Heart right ventricle (tissue), 16 donors: ENCODE results near the gene APPL2. TPM values are rescaled to one million over a fixed set of nuclear protein-coding genes. Genes with fewer than 3 reads are reported as not detected.
"Not testable (repeated sequence)": the region's sequence is repeated elsewhere in the genome, so short reads cannot be mapped to it uniquely, and the experiment has no call there.

Experiments used
- ATAC-seq, 8 donors: fragments of 200-7000 bp; cut with Tn5 transposase; one replicate each; pipeline ENCODE4 v1.9.1; 2020; ENCODE audit warnings: mild to moderate bottlenecking in 8 of 8, moderate library complexity in 8 of 8, moderate number of reproducible peaks in 1 of 8
- DNase-seq, 2 donors: peaks; one replicate each; pipeline ENCODE4 v3.0.0-alpha.2; 2020
- H3K27ac ChIP-seq, 10 donors: fragments of 200-600 bp; sonication (generic) in 2 of 10; one replicate each; pipeline versions ENCODE4 v1.5.0 to v1.8.0; 2020 to 2022; ENCODE audit warnings: mild to moderate bottlenecking in 3 of 10
- H3K27me3 ChIP-seq, 7 donors: fragments of 200-600 bp; one replicate each; pipeline ENCODE4 v1.8.0; 2021 to 2022; ENCODE audit warnings: mild to moderate bottlenecking in 2 of 7
- H3K36me3 ChIP-seq, 9 donors: fragments of 200-600 bp; sonication (generic) in 1 of 9; one replicate each; pipeline versions ENCODE4 v1.5.0 to v1.8.0; 2020 to 2022; ENCODE audit warnings: mild to moderate bottlenecking in 2 of 9
- H3K4me1 ChIP-seq, 9 donors: fragments of 200-600 bp; sonication (generic) in 1 of 9; one replicate each; pipeline versions ENCODE4 v1.5.0 to v1.8.0; 2020 to 2022; ENCODE audit warnings: mild to moderate bottlenecking in 4 of 9
- H3K4me3 ChIP-seq, 10 donors: fragments of 200-600 bp; sonication (generic) in 2 of 10; one replicate each; pipeline versions ENCODE4 v1.5.0 to v1.8.0; 2020 to 2022; ENCODE audit warnings: mild to moderate bottlenecking in 7 of 10, moderate library complexity in 2 of 10
- H3K9me3 ChIP-seq, 11 donors: fragments of 200-600 bp in 10 of 11; sonication (generic) in 2 of 11; one replicate each; pipeline versions ENCODE4 v1.5.0 to v1.8.0; 2013 to 2022; ENCODE audit warnings: mild to moderate bottlenecking in 2 of 11, control low read depth in 1 of 11, moderate library complexity in 1 of 11
- WGBS, 2 donors: extraction: QIAGEN DNeasy Blood & Tissue Kit; methylation state at CpG; one replicate each; pipeline ENCODE4 v1.1.7; 2013; ENCODE audit warnings: inconsistent platforms in 1 of 2; 5-methylcytosine and 5-hydroxymethylcytosine counted together
- intact Hi-C, 10 donors: fragments of 100-400 bp; cut with DNase I; formaldehyde crosslinking; loops; one replicate each; pipeline versions ENCODE4 v1.11.1 to v1.14.2; 2022
- polyA plus RNA-seq, 2 donors: library from polyadenylated mRNA; stranded (reverse); fragments of 200-250 nt; gene quantifications; one replicate each; pipeline ENCODE4 v1.2.3, GENCODE V29; 2013
- total RNA-seq, 10 donors: library from RNA; stranded (reverse); fragmentation: NEBNext Ultra II Directional in 3 of 10; extraction: Animal tissue kit (Norgen Biotek cat#: 25700) in 3 of 10; gene quantifications; one replicate each; pipeline versions ENCODE4 v1.2.1 to v1.2.4, GENCODE V29; 2021 to 2023
- TF ChIP-seq, protein P1 (sequence below), 9 donors: fragments of 200-600 bp; sonication (generic) in 2 of 9; IDR thresholded peaks; one replicate each; pipeline versions ENCODE4 v1.5.0 to v1.8.0; 2021 to 2022; ENCODE audit warnings: antibody characterized with exemption in 9 of 9, mild to moderate bottlenecking in 5 of 9, moderate library complexity in 1 of 9
- donor health status: Arrhythmogenic right ventricular cardiomyopathy.
- donor health status: ischemic (EF 13 %, LVEDD 7.1; RV severe dilation, severe dysfunction).
- donor health status: healthy with polysubstance abuse.
- donor health status: DM: no; HTN: yes; CAD: no.
- donor health status: DM: no; HTN: no; CAD: no.
- donor health status: ischemic (EF 25% LVEDD 6.9; RV normal size, moderate dysfunction).
- donor health status: ischemic (EF 25% LVEDD 5.7; RV mildly dilated, moderate dysfunction).
- donor health status: healthy.
- donor health status: DM: yes; HTN: yes; CAD: no.
- donor health status: Ischemic cardiomyopathy.
- donor health status: ischemic (EF 35%, LVEDD 5.7; RV mildly dilated, moderate dysfunction).
- donor health status: nonischemic (EF 11% LVEDD 7.7; RV severe dilation, severe dysfunction).
- donor health status: DM: yes; HTN: yes; CAD: no.
- donor health status: PGD.
- donor health status: ischemic (EF 29% LVEDD 5.4; RV normal size, mild dysfunction).
- donor health status: nonischemic (EF 23%, LVEDD 6.1; RV moderate dilation, normal function).

Gene APPL2
- total and polyA plus RNA-seq, 12 donors = 8.4 to 28.9 (median 19.0) TPM

DNA sequence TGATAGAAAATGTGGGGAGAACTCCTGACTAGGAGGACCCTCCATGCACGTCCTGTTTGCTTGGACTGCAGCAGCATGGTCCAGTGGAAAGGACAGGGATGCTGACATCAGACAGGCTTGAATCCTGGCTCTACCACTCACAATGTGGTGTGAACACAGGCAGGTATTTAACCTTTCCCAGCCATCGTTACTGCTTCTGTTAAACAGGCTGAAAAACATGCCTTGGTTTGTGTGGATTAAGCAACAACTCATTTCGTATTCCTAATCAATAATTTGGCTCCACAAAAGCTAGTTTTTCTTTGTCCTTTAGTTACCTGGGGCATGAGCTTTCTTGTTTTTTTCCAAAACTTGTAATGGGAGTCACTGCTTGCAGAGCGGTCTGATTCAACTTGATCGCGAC is 41.0 kb downstream of the APPL2 start:
- Histone ChIP-seq H3K9me3 (no peaks in the 10 kb centered on the region), H3K27ac (no peak overlapping the region), H3K36me3 (peaks cover 0 to 100% (median 33%) of the 10 kb centered on the region in 9 donors), H3K4me3 (no peak overlapping the region), H3K4me1 (no peaks in the 10 kb centered on the region), H3K27me3 (no peaks in the 10 kb centered on the region)
- ATAC-seq = no peak
- intact Hi-C loops = no loop called here
- TF ChIP-seq, protein P1, sequence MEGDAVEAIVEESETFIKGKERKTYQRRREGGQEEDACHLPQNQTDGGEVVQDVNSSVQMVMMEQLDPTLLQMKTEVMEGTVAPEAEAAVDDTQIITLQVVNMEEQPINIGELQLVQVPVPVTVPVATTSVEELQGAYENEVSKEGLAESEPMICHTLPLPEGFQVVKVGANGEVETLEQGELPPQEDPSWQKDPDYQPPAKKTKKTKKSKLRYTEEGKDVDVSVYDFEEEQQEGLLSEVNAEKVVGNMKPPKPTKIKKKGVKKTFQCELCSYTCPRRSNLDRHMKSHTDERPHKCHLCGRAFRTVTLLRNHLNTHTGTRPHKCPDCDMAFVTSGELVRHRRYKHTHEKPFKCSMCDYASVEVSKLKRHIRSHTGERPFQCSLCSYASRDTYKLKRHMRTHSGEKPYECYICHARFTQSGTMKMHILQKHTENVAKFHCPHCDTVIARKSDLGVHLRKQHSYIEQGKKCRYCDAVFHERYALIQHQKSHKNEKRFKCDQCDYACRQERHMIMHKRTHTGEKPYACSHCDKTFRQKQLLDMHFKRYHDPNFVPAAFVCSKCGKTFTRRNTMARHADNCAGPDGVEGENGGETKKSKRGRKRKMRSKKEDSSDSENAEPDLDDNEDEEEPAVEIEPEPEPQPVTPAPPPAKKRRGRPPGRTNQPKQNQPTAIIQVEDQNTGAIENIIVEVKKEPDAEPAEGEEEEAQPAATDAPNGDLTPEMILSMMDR (IDR thresholded peaks at IDR 0.05) = no peak
- DNase-seq = no peak
- WGBS, 2 donors = 94 to 95% methylated on average over 6 of the region's 6 CpGs

DNA sequence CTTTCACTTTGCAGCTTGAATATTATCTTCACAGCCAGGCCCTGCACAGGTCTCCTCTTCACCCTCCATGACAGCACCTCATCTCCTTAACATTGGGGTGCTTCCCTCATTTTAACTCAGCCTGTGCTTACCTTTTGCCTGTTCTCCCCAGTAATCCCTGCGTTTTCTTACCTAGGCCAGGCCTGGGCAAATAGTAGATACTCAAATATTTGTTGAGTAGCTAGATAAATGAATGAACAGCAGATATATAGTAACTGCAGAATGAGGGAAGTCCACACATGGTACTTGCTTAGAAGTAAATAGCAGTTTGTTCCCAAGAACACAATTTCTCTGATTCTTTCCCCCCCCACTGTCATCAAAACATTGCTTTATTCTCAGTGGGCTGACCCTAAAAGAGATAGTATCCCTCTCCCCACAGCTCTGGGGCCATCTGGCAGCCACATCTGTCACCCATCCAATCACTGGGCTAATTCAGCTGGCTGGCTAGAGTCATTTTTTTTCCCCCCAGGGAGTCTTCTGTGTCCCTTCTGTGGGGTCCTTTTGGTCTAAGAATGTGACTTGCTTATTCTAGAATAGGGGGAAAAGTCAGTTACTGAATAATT is 43.2 kb downstream of the APPL2 start:
- H3K9me3 ChIP-seq = no peaks in the 10 kb centered on the region
- H3K27me3 ChIP-seq = no peaks in the 10 kb centered on the region
- intact Hi-C loops = no loop called here
- no peak overlapping the region for H3K27ac ChIP-seq
- ATAC-seq (no peak), DNase-seq (no peak)
- H3K36me3 ChIP-seq = peaks cover 0 to 100% (median 49%) of the 10 kb centered on the region in 9 donors
- H3K4me1 ChIP-seq = no peaks in the 10 kb centered on the region
- TF ChIP-seq, protein P1 (IDR thresholded peaks at IDR 0.05) = no peak
- H3K4me3 ChIP-seq = no peak overlapping the region
- 88 to 92% methylated on average over 1 of the region's 1 CpG for WGBS, 2 donors

DNA sequence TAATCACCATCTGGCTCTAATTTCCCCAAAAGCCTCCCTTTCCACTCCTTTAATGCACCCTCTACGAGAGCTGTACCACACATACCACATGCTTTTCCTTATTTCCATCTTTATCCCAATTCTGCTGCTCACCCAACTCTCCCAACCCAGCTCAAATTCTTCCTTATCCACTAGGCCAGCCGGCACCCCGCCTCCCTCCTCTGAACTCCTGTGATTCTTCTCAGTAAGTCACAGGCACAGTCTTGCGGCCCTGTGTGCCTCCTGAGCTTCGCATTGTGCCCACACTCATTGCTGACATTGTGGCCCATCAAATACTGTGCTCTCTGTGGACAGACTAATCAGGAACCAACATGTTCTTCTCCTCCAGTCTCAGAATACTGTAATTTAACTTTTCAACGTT is 45.4 kb downstream of the APPL2 start:
- TF ChIP-seq, protein P1 (IDR thresholded peaks at IDR 0.05) = no peak
- Histone ChIP-seq H3K27ac (no peak overlapping the region), H3K36me3 (peaks cover 0 to 100% (median 67%) of the 10 kb centered on the region in 9 donors), H3K9me3 (no peaks in the 10 kb centered on the region), H3K4me3 (no peak overlapping the region), H3K27me3 (no peaks in the 10 kb centered on the region), H3K4me1 (no peaks in the 10 kb centered on the region)
- WGBS, 2 donors = 94 to 95% methylated on average over 6 of the region's 6 CpGs
- intact Hi-C loops = no loop called here
- no peak for ATAC-seq
- no peak for DNase-seq

DNA sequence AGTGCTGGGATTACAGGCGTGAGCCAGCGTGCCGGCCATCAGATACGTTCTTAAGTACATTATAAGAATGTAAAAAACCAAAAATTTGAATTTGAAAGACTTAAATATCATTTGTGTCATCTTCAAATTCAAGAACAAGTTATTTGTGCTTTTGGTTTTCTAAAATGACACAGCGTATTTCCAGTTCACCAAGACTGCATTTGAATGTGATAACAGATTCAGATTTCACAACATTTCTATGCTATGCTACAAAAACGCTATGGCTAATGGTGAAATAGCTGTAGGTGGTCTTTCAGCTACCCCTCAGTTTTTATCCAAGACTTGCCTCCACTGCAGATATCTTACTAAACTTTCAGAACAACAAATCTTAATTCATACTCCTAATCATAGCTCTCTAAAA is 46.7 kb downstream of the APPL2 start:
- Histone ChIP-seq H3K4me3 (no peak overlapping the region), H3K27ac (no peak overlapping the region), H3K27me3 (no peaks in the 10 kb centered on the region), H3K4me1 (no peaks in the 10 kb centered on the region), H3K36me3 (peaks cover 0 to 100% (median 68%) of the 10 kb centered on the region in 9 donors), H3K9me3 (no peaks in the 10 kb centered on the region)
- WGBS, 2 donors = 80 to 81% methylated on average over 6 of the region's 6 CpGs
- ATAC-seq (no peak), DNase-seq (no peak)
- intact Hi-C loops = no loop called here
- TF ChIP-seq, protein P1 (IDR thresholded peaks at IDR 0.05) = no peak

DNA sequence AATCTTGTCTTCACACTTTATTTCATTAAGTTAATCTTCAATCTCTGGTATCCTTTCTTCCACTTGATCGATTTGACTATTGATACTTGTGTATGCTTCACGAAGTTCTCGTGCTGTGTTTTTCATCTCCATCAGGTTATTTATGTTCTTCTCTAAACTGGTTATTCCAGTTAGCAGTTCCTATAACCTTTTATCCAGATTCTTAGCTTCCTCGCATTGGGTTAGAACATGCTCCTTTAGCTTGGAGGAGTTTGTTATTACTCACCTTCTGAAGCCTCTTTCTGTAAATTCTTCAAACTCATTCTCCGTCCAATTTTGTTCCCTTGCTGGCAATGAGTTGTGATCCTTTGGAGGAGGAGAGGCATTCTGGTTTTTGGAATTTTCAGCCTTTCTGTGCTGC is 52.0 kb downstream of the APPL2 start:
- Histone ChIP-seq H3K9me3 (peaks cover 0 to 31% (median 0%) of the 10 kb centered on the region in 11 donors), H3K36me3 (peaks cover 0 to 76% (median 54%) of the 10 kb centered on the region in 9 donors)
- 99% methylated on average over 5 of the region's 5 CpGs for WGBS, 2 donors
- intact Hi-C loops, H3K27ac ChIP-seq, H3K27me3 ChIP-seq, H3K4me3 ChIP-seq, ATAC-seq, DNase-seq, H3K4me1 ChIP-seq: not testable (repeated sequence)

DNA sequence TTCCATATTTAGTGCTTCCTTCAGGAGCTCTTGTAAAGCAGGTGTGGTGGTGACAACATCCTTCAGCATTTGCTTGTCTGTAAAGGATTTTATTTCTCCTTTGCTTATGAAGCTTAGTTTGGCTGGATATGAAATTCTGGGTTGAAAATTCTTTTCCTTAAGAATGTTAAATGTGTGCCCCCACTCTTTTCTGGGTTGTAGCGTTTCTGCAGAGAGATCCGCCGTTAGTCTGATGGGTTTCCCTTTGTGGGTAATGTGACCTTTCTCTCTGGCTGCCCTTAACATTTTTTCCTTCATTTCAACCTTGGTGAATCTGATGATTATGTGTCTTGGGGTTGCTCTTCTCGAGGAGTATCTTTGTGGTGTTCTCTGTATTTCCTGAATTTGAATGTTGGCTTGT is 52.6 kb downstream of the APPL2 start:
- H3K4me3 ChIP-seq, H3K27me3 ChIP-seq, DNase-seq, H3K27ac ChIP-seq, ATAC-seq, H3K4me1 ChIP-seq, intact Hi-C loops: not testable (repeated sequence)
- Histone ChIP-seq H3K36me3 (peaks cover 0 to 76% (median 49%) of the 10 kb centered on the region in 9 donors), H3K9me3 (peaks cover 0 to 32% (median 0%) of the 10 kb centered on the region in 11 donors)
- 83 to 99% methylated on average over 4 of the region's 4 CpGs for WGBS, 2 donors

DNA sequence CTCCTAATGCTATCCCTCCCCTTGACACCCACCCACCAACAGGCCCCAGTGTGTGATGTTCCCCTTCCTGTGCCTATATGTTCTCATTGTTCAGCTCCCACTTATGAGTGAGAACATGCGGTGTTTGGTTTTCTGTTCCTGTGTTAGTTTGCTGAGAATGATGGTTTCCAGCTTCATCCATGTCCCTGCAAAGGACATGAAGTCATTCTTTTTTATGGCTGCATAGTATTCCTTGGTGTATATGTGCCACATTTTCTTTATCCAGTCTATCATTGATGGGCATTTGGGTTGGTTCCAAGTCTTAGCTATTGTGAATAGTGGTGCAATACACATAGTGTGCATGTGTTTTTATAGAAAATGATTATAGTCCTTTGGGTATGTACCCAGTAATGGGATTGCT is 56.9 kb downstream of the APPL2 start:
- 94% methylated on average over 1 of the region's 1 CpG; no CpG with 5 or more reads in 1 of the 2 donors for WGBS, 2 donors
- not testable (repeated sequence) for H3K27ac ChIP-seq
- H3K36me3 ChIP-seq = peaks cover 0 to 75% (median 26%) of the 10 kb centered on the region in 9 donors

More for the DNA sequence above, 56.9 kb downstream of the APPL2 start:
- intact Hi-C loops = loop anchor here in 2 of 10 donors (10.0 kb wide), 1 partner anchor 54 kb away; no protein-coding TSS in a partner anchor
- H3K4me1 ChIP-seq, ATAC-seq, H3K27me3 ChIP-seq, H3K4me3 ChIP-seq, DNase-seq: not testable (repeated sequence)
- peaks cover 0 to 32% (median 0%) of the 10 kb centered on the region in 11 donors for H3K9me3 ChIP-seq
